ENCODE results near the gene PIWIL4.
"Not testable (repeated sequence)": the region's sequence is repeated elsewhere in the genome, so short reads cannot be mapped to it uniquely, and the experiment has no call there.

The PIWIL4 gene

GRCh38 chr11:94639901-94640721, 72.9 kb downstream of the PIWIL4 start:
- no peak for DNase-seq

- no peak for DNase-seq
Measured at GRCh38 chr11:94641167-94641761, 74.1 kb downstream of the PIWIL4 start.

- DNase-seq, result not testable (repeated sequence)
Measured at GRCh38 chr11:94643186-94643585, 76.0 kb downstream of the PIWIL4 start.

- DNase-seq, result no peak
Measured at GRCh38 chr11:94647926-94648325, 80.8 kb downstream of the PIWIL4 start.

- no peak for DNase-seq
Measured at GRCh38 chr11:94648789-94649188, 81.6 kb downstream of the PIWIL4 start.

- no peak for DNase-seq
Measured at GRCh38 chr11:94649254-94649653, 82.1 kb downstream of the PIWIL4 start.

- no peak for DNase-seq
Measured at GRCh38 chr11:94649964-94650623, 82.9 kb downstream of the PIWIL4 start.

GRCh38 chr11:94650756-94651155, 83.6 kb downstream of the PIWIL4 start:
- DNase-seq, result no peak

GRCh38 chr11:94652735-94653284, 85.6 kb downstream of the PIWIL4 start:
- no peak for DNase-seq

GRCh38 chr11:94653561-94653960, 86.4 kb downstream of the PIWIL4 start:
- DNase-seq, result no peak

GRCh38 chr11:94654201-94654600, 87.0 kb downstream of the PIWIL4 start:
- DNase-seq, result no peak

GRCh38 chr11:94655291-94655690, 88.1 kb downstream of the PIWIL4 start:
- no peak for DNase-seq

GRCh38 chr11:94655956-94656355, 88.8 kb downstream of the PIWIL4 start:
- DNase-seq, result no peak

- DNase-seq, result no peak
Measured at GRCh38 chr11:94656968-94657367, 89.8 kb downstream of the PIWIL4 start.

- no peak for DNase-seq
Measured at GRCh38 chr11:94657629-94658028, 90.5 kb downstream of the PIWIL4 start.

GRCh38 chr11:94658386-94658785, 91.2 kb downstream of the PIWIL4 start:
- no peak for DNase-seq

- no peak for DNase-seq
Measured at GRCh38 chr11:94658888-94659287, 91.7 kb downstream of the PIWIL4 start.

- no peak for DNase-seq
Measured at GRCh38 chr11:94661444-94661843, 94.3 kb downstream of the PIWIL4 start.

- no peak for DNase-seq
Measured at GRCh38 chr11:94662065-94662779, 95.1 kb downstream of the PIWIL4 start.

- no peak for DNase-seq
Measured at GRCh38 chr11:94662846-94663390, 95.8 kb downstream of the PIWIL4 start.

- no peak for DNase-seq
Measured at GRCh38 chr11:94664346-94664745, 97.2 kb downstream of the PIWIL4 start.

- no peak for DNase-seq
Measured at GRCh38 chr11:94665116-94665659, 98.0 kb downstream of the PIWIL4 start.

Data from 8988T (cell line).